Mammary epithelial cell (primary cell): ENCODE measurements around the gene KCNT1.

Experiments
- EZH2 ChIP-seq: IDR thresholded peaks from 2 replicates; pipeline ENCODE4 v1.6.1; 2012; ENCODE audit warnings: low read length, inconsistent platforms, borderline replicate concordance
- TF ChIP-seq, protein P1 (sequence below), 2 donors: IDR thresholded peaks in 1 of 2; conservative IDR thresholded peaks in 1 of 2; 2 replicates each; pipeline ENCODE4 v1.5.1; 2011 to 2012; ENCODE audit warnings: inconsistent platforms in 2 of 2, low read length in 2 of 2, mild to moderate bottlenecking in 2 of 2, control low read depth in 1 of 2, low read depth in 1 of 2; ENCODE audit not compliant: insufficient read depth in 1 of 2; ENCODE audit errors: extremely low read depth in 1 of 2

DNA sequence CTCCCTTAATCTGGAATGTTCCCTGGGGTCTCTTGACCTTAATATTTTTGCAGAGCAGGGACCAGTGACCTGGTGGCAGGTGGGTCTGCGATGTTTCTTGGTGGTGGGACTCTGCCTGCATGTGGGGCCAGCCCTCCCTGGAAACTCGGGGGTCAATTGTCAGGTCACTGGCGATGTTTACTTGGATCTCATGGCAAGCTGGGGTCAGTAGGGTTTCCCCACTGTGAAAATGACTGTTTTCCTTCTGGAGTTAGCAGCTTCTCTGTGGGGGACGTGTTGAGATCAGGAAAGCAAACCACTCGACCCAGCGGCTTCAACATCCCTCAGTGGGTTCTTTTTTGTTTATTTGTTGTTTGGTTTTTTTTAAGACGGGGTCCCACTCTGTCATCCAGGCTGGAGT lies 73.9 kb downstream of the KCNT1 start:
- no peak for TF ChIP-seq EZH2
- TF ChIP-seq, protein P1, sequence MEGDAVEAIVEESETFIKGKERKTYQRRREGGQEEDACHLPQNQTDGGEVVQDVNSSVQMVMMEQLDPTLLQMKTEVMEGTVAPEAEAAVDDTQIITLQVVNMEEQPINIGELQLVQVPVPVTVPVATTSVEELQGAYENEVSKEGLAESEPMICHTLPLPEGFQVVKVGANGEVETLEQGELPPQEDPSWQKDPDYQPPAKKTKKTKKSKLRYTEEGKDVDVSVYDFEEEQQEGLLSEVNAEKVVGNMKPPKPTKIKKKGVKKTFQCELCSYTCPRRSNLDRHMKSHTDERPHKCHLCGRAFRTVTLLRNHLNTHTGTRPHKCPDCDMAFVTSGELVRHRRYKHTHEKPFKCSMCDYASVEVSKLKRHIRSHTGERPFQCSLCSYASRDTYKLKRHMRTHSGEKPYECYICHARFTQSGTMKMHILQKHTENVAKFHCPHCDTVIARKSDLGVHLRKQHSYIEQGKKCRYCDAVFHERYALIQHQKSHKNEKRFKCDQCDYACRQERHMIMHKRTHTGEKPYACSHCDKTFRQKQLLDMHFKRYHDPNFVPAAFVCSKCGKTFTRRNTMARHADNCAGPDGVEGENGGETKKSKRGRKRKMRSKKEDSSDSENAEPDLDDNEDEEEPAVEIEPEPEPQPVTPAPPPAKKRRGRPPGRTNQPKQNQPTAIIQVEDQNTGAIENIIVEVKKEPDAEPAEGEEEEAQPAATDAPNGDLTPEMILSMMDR (conservative IDR thresholded peaks at IDR 0.05 in 1 of 2, IDR thresholded peaks at IDR 0.05 in 1 of 2; ENCODE audit: extremely low read depth in 1 of 2, insufficient read depth in 1 of 2, low read depth in 1 of 2, low read length in 2 of 2) = no peak
